Measurements from ENCODE around the gene TRMO. TPM values are rescaled to one million over a fixed set of nuclear protein-coding genes. Genes with fewer than 3 reads are reported as not detected.
"Not testable (repeated sequence)": the region's sequence is repeated elsewhere in the genome, so short reads cannot be mapped to it uniquely, and the experiment has no call there.

TRMO gene
- total RNA-seq, 2 donors from 2014 or later, result 14.5 to 17.1 TPM

- ATAC-seq, result no peak
- Histone ChIP-seq H3K27me3 (no peaks in the 10 kb centered on the region), H3K4me3 (no peak overlapping the region), H3K36me3 (replicated peaks in 1 of 2; ENCODE audit: insufficient read depth in 1 of 2, low read depth in 2 of 2) (no peaks in the 10 kb centered on the region), H3K4me1 (no peaks in the 10 kb centered on the region), H3K27ac (no peak overlapping the region), H3K9me3 (no peaks in the 10 kb centered on the region)
- no peak for TF ChIP-seq POLR2A (IDR thresholded peaks at IDR 0.05)
- TF ChIP-seq CTCF (IDR thresholded peaks at IDR 0.05), result no peak
- intact Hi-C loops (cut with DNase I), result no loop called here
- no peak for DNase-seq
These were observed 42.6 kb upstream of the TRMO start for GRCh38 chr9:97964901-97965300.

- Histone ChIP-seq H3K9me3 (no peaks in the 10 kb centered on the region), H3K36me3 (replicated peaks in 1 of 2; ENCODE audit: insufficient read depth in 1 of 2, low read depth in 2 of 2) (no peaks in the 10 kb centered on the region), H3K27ac (no peak overlapping the region), H3K4me3 (no peak overlapping the region), H3K4me1 (no peaks in the 10 kb centered on the region), H3K27me3 (no peaks in the 10 kb centered on the region)
- 62 to 64% methylated on average over 2 of the region's 2 CpGs for WGBS, 2 donors
- ATAC-seq, result no peak
- intact Hi-C loops (cut with DNase I), result no loop called here
- TF ChIP-seq POLR2A (IDR thresholded peaks at IDR 0.05) (no peak), CTCF (IDR thresholded peaks at IDR 0.05) (no peak)
- DNase-seq, result no peak
These were observed 40.9 kb upstream of the TRMO start for GRCh38 chr9:97963232-97963631.

GRCh38 chr9:97962575-97962974, 40.3 kb upstream of the TRMO start:
- intact Hi-C loops (cut with DNase I), result no loop called here
- ATAC-seq, result no peak
- no peak for DNase-seq
- H3K4me3 ChIP-seq, result no peak overlapping the region
- no peaks in the 10 kb centered on the region for H3K36me3 ChIP-seq (replicated peaks in 1 of 2; ENCODE audit: insufficient read depth in 1 of 2, low read depth in 2 of 2)
- H3K27ac ChIP-seq, result no peak overlapping the region
- no peaks in the 10 kb centered on the region for H3K9me3 ChIP-seq
- no peaks in the 10 kb centered on the region for H3K27me3 ChIP-seq
- no peaks in the 10 kb centered on the region for H3K4me1 ChIP-seq
- TF ChIP-seq CTCF (IDR thresholded peaks at IDR 0.05) (no peak), POLR2A (IDR thresholded peaks at IDR 0.05) (no peak)
- WGBS, 2 donors, result 73 to 79% methylated on average over 5 of the region's 5 CpGs

GRCh38 chr9:97962136-97962535, 39.8 kb upstream of the TRMO start:
- Histone ChIP-seq H3K36me3 (replicated peaks in 1 of 2; ENCODE audit: insufficient read depth in 1 of 2, low read depth in 2 of 2) (no peaks in the 10 kb centered on the region), H3K4me3 (no peak overlapping the region), H3K4me1 (no peaks in the 10 kb centered on the region), H3K27ac (no peak overlapping the region), H3K27me3 (no peaks in the 10 kb centered on the region), H3K9me3 (no peaks in the 10 kb centered on the region)
- intact Hi-C loops (cut with DNase I), result no loop called here
- TF ChIP-seq CTCF (IDR thresholded peaks at IDR 0.05), result no peak
- TF ChIP-seq POLR2A (IDR thresholded peaks at IDR 0.05), result no peak
- ATAC-seq, result no peak
- no peak for DNase-seq
- 59 to 60% methylated on average over 4 of the region's 4 CpGs for WGBS, 2 donors

GRCh38 chr9:97961361-97961760, 39.1 kb upstream of the TRMO start:
- Histone ChIP-seq H3K36me3 (replicated peaks in 1 of 2; ENCODE audit: insufficient read depth in 1 of 2, low read depth in 2 of 2) (no peaks in the 10 kb centered on the region), H3K4me1 (no peaks in the 10 kb centered on the region), H3K27me3 (no peaks in the 10 kb centered on the region), H3K9me3 (no peaks in the 10 kb centered on the region), H3K27ac (no peak overlapping the region), H3K4me3 (no peak overlapping the region)
- DNase-seq (no peak), ATAC-seq (no peak)
- intact Hi-C loops (cut with DNase I), result no loop called here
- 73 to 86% methylated on average over 2 of the region's 2 CpGs for WGBS, 2 donors
- TF ChIP-seq POLR2A (IDR thresholded peaks at IDR 0.05), result no peak
- no peak for TF ChIP-seq CTCF (IDR thresholded peaks at IDR 0.05)

- ATAC-seq; intact Hi-C loops (cut with DNase I); DNase-seq; H3K9me3 ChIP-seq; H3K36me3 ChIP-seq (replicated peaks in 1 of 2; ENCODE audit: insufficient read depth in 1 of 2, low read depth in 2 of 2); H3K27me3 ChIP-seq; H3K27ac ChIP-seq; H3K4me3 ChIP-seq; H3K4me1 ChIP-seq: not testable (repeated sequence)
- WGBS, 2 donors, result 78 to 86% methylated on average over 9 of the region's 9 CpGs
These were observed 38.5 kb upstream of the TRMO start for GRCh38 chr9:97960678-97961328.

All from body of pancreas (tissue), 4 donors.